CD1c-positive myeloid dendritic cell (primary cell): ENCODE data around the gene FYTTD1.

Source experiments
- DNase-seq: peaks from one replicate; pipeline ENCODE4 v3.0.0-alpha.2; 2016; ENCODE audit errors: extremely low spot score

FYTTD1 gene

GRCh38 chr3:197737319-197737649 lies 12.4 kb upstream of the FYTTD1 start:
- DNase-seq: no peak

GRCh38 chr3:197737749-197738462 lies 11.8 kb upstream of the FYTTD1 start:
- DNase-seq: no peak

GRCh38 chr3:197742787-197743186 lies 6.9 kb upstream of the FYTTD1 start:
- no peak for DNase-seq

- peak; percentile 35 for DNase-seq
Observed at GRCh38 chr3:197746209-197746608, 3.5 kb upstream of the FYTTD1 start.

- peak; percentile 77 for DNase-seq
Observed at GRCh38 chr3:197746801-197747237, 2.9 kb upstream of the FYTTD1 start.

- peak; percentile 21 for DNase-seq
Observed at GRCh38 chr3:197748597-197749314, 927 bp upstream of the FYTTD1 start.

GRCh38 chr3:197749315-197749600 lies 425 bp upstream of the FYTTD1 start:
- peak; percentile 46 for DNase-seq

- DNase-seq: peak; percentile 81
Observed at GRCh38 chr3:197750396-197750831, 731 bp downstream of the FYTTD1 start.

- DNase-seq: peak; percentile 33
Observed at GRCh38 chr3:197750858-197751737, 1.4 kb downstream of the FYTTD1 start.

- DNase-seq: peak; percentile 12
Observed at GRCh38 chr3:197752107-197752506, 2.4 kb downstream of the FYTTD1 start.

- no peak for DNase-seq
Observed at GRCh38 chr3:197753263-197753662, 3.6 kb downstream of the FYTTD1 start.

GRCh38 chr3:197756704-197757103 lies 7.0 kb downstream of the FYTTD1 start:
- DNase-seq: no peak

GRCh38 chr3:197758512-197758911 lies 8.8 kb downstream of the FYTTD1 start:
- no peak for DNase-seq

- no peak for DNase-seq
Observed at GRCh38 chr3:197761784-197762183, 12.1 kb downstream of the FYTTD1 start.

- no peak for DNase-seq
Observed at GRCh38 chr3:197775317-197775716, 25.6 kb downstream of the FYTTD1 start.

- DNase-seq: no peak
Observed at GRCh38 chr3:197782230-197782629, 32.5 kb downstream of the FYTTD1 start.

- no peak for DNase-seq
Observed at GRCh38 chr3:197784019-197784585, 34.4 kb downstream of the FYTTD1 start.

GRCh38 chr3:197787412-197787811 lies 37.7 kb downstream of the FYTTD1 start:
- no peak for DNase-seq

GRCh38 chr3:197789309-197789708 lies 39.6 kb downstream of the FYTTD1 start:
- DNase-seq: no peak

GRCh38 chr3:197790033-197790432 lies 40.4 kb downstream of the FYTTD1 start:
- peak; percentile 8 for DNase-seq

- DNase-seq: peak; percentile 83
Observed at GRCh38 chr3:197791113-197791891, 41.6 kb downstream of the FYTTD1 start, which contains the start of gene LRCH3. LRCH3 (plus strand) TSS chr3:197791254; CDS start chr3:197791279, 25 bp downstream.
